ENCODE data around the gene DOCK8.

GRCh38 chr9:370086-370485 is 155.4 kb downstream of the DOCK8 start:
- TF ChIP-seq CTCF (IDR thresholded peaks at IDR 0.05) (no peak), POLR2A (IDR thresholded peaks at IDR 0.05) (no peak)
